Measurements from ENCODE around the gene CCDC3. TPM values are rescaled to one million over a fixed set of nuclear protein-coding genes. Genes with fewer than 3 reads are reported as not detected.

The CCDC3 gene
- total RNA-seq, 4 donors from 2014 or later, result 27.8 to 108 (median 74.6) TPM

- peak in 1 of 2 donors; percentile 59 for DNase-seq (ENCODE audit: low spot score in 2 of 2)
- no peak overlapping the region for H3K4me3 ChIP-seq (ENCODE audit: low read depth, poor library complexity, severe bottlenecking)
- no peak for TF ChIP-seq CTCF (IDR thresholded peaks at IDR 0.05)
- TF ChIP-seq POLR2A (IDR thresholded peaks at IDR 0.05), result no peak
- WGBS, 2 donors, result 57 to 72% methylated on average over 6 of the region's 6 CpGs
- intact Hi-C loops (cut with DNase I; ENCODE audit: low total_unique reads), result no loop called here
Observed at GRCh38 chr10:12928571-12928970, 72.9 kb downstream of the CCDC3 start.

DNA sequence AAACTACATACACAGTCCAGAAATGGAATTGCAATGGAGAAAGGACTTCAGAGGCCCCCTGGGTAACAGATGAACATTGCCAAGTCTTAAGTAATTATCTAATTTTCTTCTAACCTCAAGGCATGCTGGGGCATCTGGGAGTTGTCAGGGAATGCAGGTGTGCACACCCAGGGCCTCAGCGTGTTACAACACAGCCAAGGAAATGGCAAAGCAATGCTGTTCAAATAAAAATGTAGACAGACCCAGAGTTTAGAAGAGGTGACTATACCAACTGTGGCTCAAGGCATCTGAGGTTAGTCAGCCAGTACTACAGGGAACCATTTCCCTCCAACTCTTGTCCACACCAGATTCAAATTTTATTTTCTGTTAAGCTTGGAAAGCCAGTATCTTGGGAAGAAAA lies 73.6 kb downstream of the CCDC3 start:
- intact Hi-C loops (cut with DNase I; ENCODE audit: low total_unique reads), result no loop called here
- no peak overlapping the region for H3K4me3 ChIP-seq (ENCODE audit: low read depth, poor library complexity, severe bottlenecking)
- 54 to 55% methylated on average over 1 of the region's 1 CpG for WGBS, 2 donors
- TF ChIP-seq CTCF (IDR thresholded peaks at IDR 0.05), result no peak
- peak in 1 of 2 donors; percentile 53 for DNase-seq (ENCODE audit: low spot score in 2 of 2)

DNA sequence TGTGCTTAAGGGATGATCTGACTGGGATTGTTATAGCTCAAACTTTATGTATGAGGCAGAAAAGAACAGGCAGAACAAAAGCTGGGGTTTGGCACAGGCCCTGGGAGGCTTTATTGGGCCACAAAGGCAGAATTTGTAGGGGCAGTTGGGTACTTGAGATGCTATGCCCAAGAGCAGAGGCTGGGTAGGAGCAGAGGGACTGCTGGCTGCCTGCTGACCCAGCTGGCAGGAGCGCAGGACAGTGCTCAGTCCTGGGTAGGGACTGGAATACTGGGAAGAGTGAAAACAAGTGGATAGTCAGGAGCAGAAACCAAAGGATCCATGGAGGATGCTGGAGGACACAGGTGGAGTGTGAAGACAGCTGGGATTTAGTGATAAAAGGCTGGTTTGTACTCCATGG lies 75.7 kb downstream of the CCDC3 start:
- intact Hi-C loops (cut with DNase I; ENCODE audit: low total_unique reads), result no loop called here
- no peak overlapping the region for H3K4me3 ChIP-seq (ENCODE audit: low read depth, poor library complexity, severe bottlenecking)
- no peak for TF ChIP-seq CTCF (IDR thresholded peaks at IDR 0.05)
- no peak for TF ChIP-seq POLR2A (IDR thresholded peaks at IDR 0.05)
- DNase-seq (ENCODE audit: low spot score in 2 of 2), result peak in 1 of 2 donors; percentile 25
- 86 to 100% methylated on average over 1 of the region's 1 CpG for WGBS, 2 donors

GRCh38 chr10:12924911-12925310 lies 76.6 kb downstream of the CCDC3 start:
- intact Hi-C loops (cut with DNase I; ENCODE audit: low total_unique reads), result no loop called here
- TF ChIP-seq CTCF (IDR thresholded peaks at IDR 0.05) (no peak), POLR2A (IDR thresholded peaks at IDR 0.05) (no peak)
- peak in 1 of 2 donors; percentile 32 for DNase-seq (ENCODE audit: low spot score in 2 of 2)
- H3K4me3 ChIP-seq (ENCODE audit: low read depth, poor library complexity, severe bottlenecking), result no peak overlapping the region
- 90 to 93% methylated on average over 5 of the region's 5 CpGs for whole genome bisulfite sequencing, 2 donors

- no peak overlapping the region for H3K4me3 ChIP-seq (ENCODE audit: low read depth, poor library complexity, severe bottlenecking)
- 93 to 96% methylated on average over 13 of the region's 13 CpGs for WGBS, 2 donors
- intact Hi-C loops (cut with DNase I; ENCODE audit: low total_unique reads), result no loop called here
- peak in 1 of 2 donors; percentile 20 for DNase-seq (ENCODE audit: low spot score in 2 of 2)
- TF ChIP-seq CTCF (IDR thresholded peaks at IDR 0.05) (no peak), POLR2A (IDR thresholded peaks at IDR 0.05) (no peak)
Observed at GRCh38 chr10:12922117-12922900, 79.2 kb downstream of the CCDC3 start.

DNA sequence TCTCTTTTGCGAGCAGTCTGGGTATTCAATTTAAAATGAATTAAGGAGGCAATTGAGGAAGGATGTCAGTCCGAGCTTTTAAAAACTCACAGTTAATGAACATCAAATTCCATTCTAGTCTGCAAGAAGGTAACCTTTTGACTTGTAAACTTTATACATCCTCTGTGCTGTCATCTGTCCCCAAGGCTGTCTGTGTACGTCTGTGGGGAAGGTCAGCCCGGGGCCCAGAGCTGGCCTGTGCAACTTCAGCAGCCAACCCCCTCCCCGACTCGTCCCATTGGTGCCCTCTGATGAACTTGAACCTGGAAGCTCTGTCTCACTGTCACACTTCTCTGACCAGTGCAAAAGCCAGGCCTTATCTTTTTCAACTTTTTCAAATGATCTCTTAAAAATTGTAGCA lies 80.3 kb downstream of the CCDC3 start:
- TF ChIP-seq CTCF (IDR thresholded peaks at IDR 0.05), result no peak
- no peak for TF ChIP-seq POLR2A (IDR thresholded peaks at IDR 0.05)
- WGBS, 2 donors, result 77 to 78% methylated on average over 6 of the region's 6 CpGs
- H3K4me3 ChIP-seq (ENCODE audit: low read depth, poor library complexity, severe bottlenecking), result no peak overlapping the region
- DNase-seq (ENCODE audit: low spot score in 2 of 2), result peak in 1 of 2 donors; percentile 42
- intact Hi-C loops (cut with DNase I; ENCODE audit: low total_unique reads), result no loop called here
